ENCODE measurements around the gene LACTB. TPM values are rescaled to one million over a fixed set of nuclear protein-coding genes. Genes with fewer than 3 reads are reported as not detected.

Gene LACTB
- total and polyA plus RNA-seq, 2 of the 4 experiments (the other 2 are of a cell fraction), result 12.9 to 32.7 TPM

GRCh38 chr15:63135281-63135680 is 13.6 kb downstream of the LACTB start:
- Histone ChIP-seq H3K9ac (ENCODE audit: low read depth, low read length) (peak overlapping the region; percentile 15; the same call in 1 of the 2 replicates), H3K4me3 (ENCODE audit: insufficient read depth, low read depth, low read length) (no peak overlapping the region), H3K4me1 (ENCODE audit: control insufficient read depth, insufficient read depth, low read length) (peaks cover 16% of the 10 kb centered on the region), H4K5ac (ENCODE audit: low read depth, low read length) (peak overlapping the region; percentile 87), H2BK120ac (ENCODE audit: low read depth, low read length) (peak overlapping the region; percentile 86), H3K56ac (ENCODE audit: extremely low read depth, insufficient read depth, low read length) (peak overlapping the region; percentile 42), H2BK20ac (ENCODE audit: low read depth, low read length) (peak overlapping the region; percentile 89), H3K23ac (ENCODE audit: low read depth, low read length) (peak overlapping the region; percentile 80; the same call in 1 of the 2 replicates), H3K27me3 (ENCODE audit: control insufficient read depth, insufficient read depth, low read length) (no peaks in the 10 kb centered on the region), H3K4me2 (ENCODE audit: low read depth, low read length) (peak overlapping the region; percentile 39; the same call in 1 of the 2 replicates), H3K36me3 (ENCODE audit: control insufficient read depth, insufficient read depth, low read length) (peaks cover 10% of the 10 kb centered on the region), H4K8ac (ENCODE audit: low read depth in 2 of 2, low read length in 2 of 2) (peak overlapping the region; percentile 85 to 92), H3K27ac (ENCODE audit: insufficient read depth, low read length) (peak overlapping the region; percentile 97), H3K4ac (ENCODE audit: low read depth, low read length) (peak overlapping the region; percentile 87), H2AFZ (replicated peaks; ENCODE audit: low read length, poor library complexity) (no peak overlapping the region), H3K9me1 (ENCODE audit: insufficient read depth, low read length) (peaks cover 6% of the 10 kb centered on the region), H3K18ac (ENCODE audit: low read depth, low read length) (peak overlapping the region; percentile 95), H2BK15ac (ENCODE audit: low read depth, low read length) (peak overlapping the region; percentile 29; the same call in 2 of the 3 replicates), H4K20me1 (ENCODE audit: insufficient read depth, low read length) (no peaks in the 10 kb centered on the region), H3K14ac (replicated peaks; ENCODE audit: low read depth, low read length) (peak overlapping the region; percentile 85), H2AK5ac (ENCODE audit: low read depth, low read length) (peak overlapping the region; percentile 98), H3K9me3 (ENCODE audit: control insufficient read depth, insufficient read depth, low read length) (no peaks in the 10 kb centered on the region), H3K79me1 (ENCODE audit: low read depth in 1 of 2, low read length in 2 of 2) (peaks cover 10 to 57% of the 10 kb centered on the region in 2 experiments), H2BK5ac (ENCODE audit: low read depth, low read length, poor library complexity, severe bottlenecking) (peak overlapping the region; percentile 97), H4K91ac (ENCODE audit: insufficient read depth, low read depth, low read length) (peak overlapping the region; percentile 93), H2AK9ac (replicated peaks; ENCODE audit: low read depth, low read length, poor library complexity) (peak overlapping the region; percentile 17)
- no TSS peak for BruUV-seq (replicated peaks)
- dilution Hi-C loops (cut with HindIII; ENCODE audit: low sequenced_read_pairs, unreplicated experiment), result no loop called here
- WGBS, 2 experiments (ENCODE audit: extremely low coverage in 2 of 2, insufficient read length in 1 of 2), result no CpG with 5 or more reads among the region's 5 CpGs
- in situ Hi-C loops (cut with MboI; ENCODE audit: low sequenced_read_pairs), result no loop called here
- intact Hi-C loops (cut with micrococcal nuclease), result no loop called here
- DNase-seq (peak; percentile 46), ATAC-seq (ENCODE audit: low read depth) (peak; percentile 22)
- TF ChIP-seq RCOR1 (IDR thresholded peaks at IDR 0.05; ENCODE audit: insufficient replicate concordance, low read length) (no peak), FOS (IDR thresholded peaks at IDR 0.05; ENCODE audit: low read depth, low read length) (no peak), USF2 (IDR thresholded peaks at IDR 0.05; ENCODE audit: low read depth, low read length) (no peak), NFE2L2 (IDR thresholded peaks at IDR 0.05; ENCODE audit: low read depth, low read length) (no peak), ELK1 (IDR thresholded peaks at IDR 0.05; ENCODE audit: borderline replicate concordance, low read depth, low read length) (no peak), SMC3 (IDR thresholded peaks at IDR 0.05; ENCODE audit: low read depth, low read length) (no peak), MAZ (IDR thresholded peaks at IDR 0.05; ENCODE audit: borderline replicate concordance, low read depth, low read length) (no peak), CEBPB (IDR thresholded peaks at IDR 0.05; ENCODE audit: low read depth, low read length) (no peak), MAFK (IDR thresholded peaks at IDR 0.05; ENCODE audit: low read depth, low read length) (no peak), BHLHE40 (IDR thresholded peaks at IDR 0.05; ENCODE audit: low read depth, low read length) (no peak), CHD1 (IDR thresholded peaks at IDR 0.05; ENCODE audit: low read depth, low read length) (no peak), CTCF (conservative IDR thresholded peaks at IDR 0.05; ENCODE audit: low read depth, low read length) (no peak), RFX5 (IDR thresholded peaks at IDR 0.05; ENCODE audit: low read depth, low read length) (no peak)
- ChIA-PET CTCF (interaction anchor here (0.5 to 1.0 kb wide), 7 partner anchors 12 to 326 kb away, joined by 3 to 5 read pairs (median 3); partner anchors contain the start of gene RPS27L), POLR2A (ENCODE audit: unreplicated experiment) (interaction anchor here (0.7 kb wide), 1 partner anchor 523 kb away, joined by 5 read pairs; no protein-coding TSS in a partner anchor)

Measured in IMR-90 (cell line).